Measurements from ENCODE around the gene CDKN2A.

- TF ChIP-seq CTCF (optimal IDR thresholded peaks at IDR 0.05 in 1 of 3, IDR thresholded peaks at IDR 0.05 in 1 of 3, conservative IDR thresholded peaks at IDR 0.05 in 1 of 3; ENCODE audit: extremely low read depth in 1 of 3, insufficient read depth in 2 of 3, low read length in 3 of 3) (no peak), EZH2 (IDR thresholded peaks at IDR 0.05; ENCODE audit: low read length) (no peak)
These were observed 14.2 kb upstream of the CDKN2A start for GRCh38 chr9:22008384-22008716.
